GM08714 (cell line): Measurements from ENCODE around the gene RPL22.

Source experiments
- H3K4me3 ChIP-seq: fragments of 200-500 bp; sonication (Bioruptor generic); 2 replicates; pipeline ENCODE4 v1.5.1; 2014; ENCODE audit warnings: mild to moderate bottlenecking, low read length, inconsistent platforms
- ZNF274 ChIP-seq: IDR thresholded peaks from 2 replicates; pipeline ENCODE4 v1.6.1; 2012; ENCODE audit warnings: mild to moderate bottlenecking, low read depth, low read length

Gene RPL22

GRCh38 chr1:6199298-6200187 is at the start of gene RPL22:
Gene RPL22 (minus strand): TSS chr1:6199595. CDS start chr1:6199573, 22 bp downstream.
- peak within 1 kb of the TSS; percentile 100 for H3K4me3 ChIP-seq
- TF ChIP-seq ZNF274, result no peak

GRCh38 chr1:6248161-6248776 is 48.9 kb upstream of the RPL22 start:
- no peak overlapping the region for H3K4me3 ChIP-seq
- no peak for TF ChIP-seq ZNF274

- TF ChIP-seq ZNF274, result no peak
- H3K4me3 ChIP-seq, result no peak overlapping the region
These were observed 48.3 kb upstream of the RPL22 start for GRCh38 chr1:6247651-6248050.

GRCh38 chr1:6246497-6247467 is 47.4 kb upstream of the RPL22 start:
- no peak for TF ChIP-seq ZNF274
- no peak overlapping the region for H3K4me3 ChIP-seq

- no peak overlapping the region; the same call in 1 of the 2 replicates for H3K4me3 ChIP-seq
- no peak for TF ChIP-seq ZNF274
These were observed 46.6 kb upstream of the RPL22 start for GRCh38 chr1:6245869-6246496.

- no peak for TF ChIP-seq ZNF274
- H3K4me3 ChIP-seq, result peak overlapping the region; percentile 8; the same call in 1 of the 2 replicates
These were observed 45.9 kb upstream of the RPL22 start for GRCh38 chr1:6245086-6245868.

- no peak overlapping the region for H3K4me3 ChIP-seq
- no peak for TF ChIP-seq ZNF274
These were observed 45.1 kb upstream of the RPL22 start for GRCh38 chr1:6244401-6245049.

- no peak within 1 kb of the TSS for H3K4me3 ChIP-seq
- TF ChIP-seq ZNF274, result no peak
These were observed 44.6 kb upstream of the RPL22 start, which contains the start of gene HES3 for GRCh38 chr1:6243993-6244392. Gene HES3 (plus strand): TSS chr1:6244179. CDS start chr1:6244366, 187 bp downstream.

GRCh38 chr1:6243053-6243834 is 43.8 kb upstream of the RPL22 start:
- no peak overlapping the region for H3K4me3 ChIP-seq
- TF ChIP-seq ZNF274, result no peak

- TF ChIP-seq ZNF274, result no peak
- no peak overlapping the region for H3K4me3 ChIP-seq
These were observed 42.7 kb upstream of the RPL22 start for GRCh38 chr1:6241887-6242740.
